ENCODE measurements around the gene ARHGDIB. TPM values are rescaled to one million over a fixed set of nuclear protein-coding genes. Genes with fewer than 3 reads are reported as not detected.
A peak's percentile ranks its signal among the peaks of the same experiment; 100 is the strongest.

The ARHGDIB gene
- total and polyA plus RNA-seq, 2 experiments from 2014 or later: 0.89 TPM; not detected in 1

DNA sequence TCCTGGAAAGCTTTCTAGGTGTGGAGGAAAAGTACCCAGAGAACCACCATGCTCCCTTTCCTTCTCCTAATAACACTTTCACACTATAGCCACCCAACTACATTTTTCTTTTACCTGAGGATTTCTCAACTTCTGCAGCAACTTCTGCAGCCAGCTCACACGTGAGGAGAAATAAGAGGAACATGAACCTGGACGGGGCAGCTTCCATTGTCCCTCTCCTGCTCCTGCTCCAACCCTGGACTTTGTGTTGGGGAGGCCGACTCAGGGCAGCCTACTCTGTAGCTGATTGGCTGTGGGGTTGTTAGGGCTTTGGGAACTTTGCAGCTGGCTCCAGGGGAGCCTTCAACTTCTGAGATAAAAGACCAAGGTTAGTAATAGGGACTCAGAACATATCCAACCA, 23.1 kb downstream of the ARHGDIB start, which contains the start of gene ERP27 (continued):
- TF ChIP-seq, protein P1, sequence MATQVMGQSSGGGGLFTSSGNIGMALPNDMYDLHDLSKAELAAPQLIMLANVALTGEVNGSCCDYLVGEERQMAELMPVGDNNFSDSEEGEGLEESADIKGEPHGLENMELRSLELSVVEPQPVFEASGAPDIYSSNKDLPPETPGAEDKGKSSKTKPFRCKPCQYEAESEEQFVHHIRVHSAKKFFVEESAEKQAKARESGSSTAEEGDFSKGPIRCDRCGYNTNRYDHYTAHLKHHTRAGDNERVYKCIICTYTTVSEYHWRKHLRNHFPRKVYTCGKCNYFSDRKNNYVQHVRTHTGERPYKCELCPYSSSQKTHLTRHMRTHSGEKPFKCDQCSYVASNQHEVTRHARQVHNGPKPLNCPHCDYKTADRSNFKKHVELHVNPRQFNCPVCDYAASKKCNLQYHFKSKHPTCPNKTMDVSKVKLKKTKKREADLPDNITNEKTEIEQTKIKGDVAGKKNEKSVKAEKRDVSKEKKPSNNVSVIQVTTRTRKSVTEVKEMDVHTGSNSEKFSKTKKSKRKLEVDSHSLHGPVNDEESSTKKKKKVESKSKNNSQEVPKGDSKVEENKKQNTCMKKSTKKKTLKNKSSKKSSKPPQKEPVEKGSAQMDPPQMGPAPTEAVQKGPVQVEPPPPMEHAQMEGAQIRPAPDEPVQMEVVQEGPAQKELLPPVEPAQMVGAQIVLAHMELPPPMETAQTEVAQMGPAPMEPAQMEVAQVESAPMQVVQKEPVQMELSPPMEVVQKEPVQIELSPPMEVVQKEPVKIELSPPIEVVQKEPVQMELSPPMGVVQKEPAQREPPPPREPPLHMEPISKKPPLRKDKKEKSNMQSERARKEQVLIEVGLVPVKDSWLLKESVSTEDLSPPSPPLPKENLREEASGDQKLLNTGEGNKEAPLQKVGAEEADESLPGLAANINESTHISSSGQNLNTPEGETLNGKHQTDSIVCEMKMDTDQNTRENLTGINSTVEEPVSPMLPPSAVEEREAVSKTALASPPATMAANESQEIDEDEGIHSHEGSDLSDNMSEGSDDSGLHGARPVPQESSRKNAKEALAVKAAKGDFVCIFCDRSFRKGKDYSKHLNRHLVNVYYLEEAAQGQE (IDR thresholded peaks at IDR 0.05; ENCODE audit: unreplicated experiment): no peak

DNA sequence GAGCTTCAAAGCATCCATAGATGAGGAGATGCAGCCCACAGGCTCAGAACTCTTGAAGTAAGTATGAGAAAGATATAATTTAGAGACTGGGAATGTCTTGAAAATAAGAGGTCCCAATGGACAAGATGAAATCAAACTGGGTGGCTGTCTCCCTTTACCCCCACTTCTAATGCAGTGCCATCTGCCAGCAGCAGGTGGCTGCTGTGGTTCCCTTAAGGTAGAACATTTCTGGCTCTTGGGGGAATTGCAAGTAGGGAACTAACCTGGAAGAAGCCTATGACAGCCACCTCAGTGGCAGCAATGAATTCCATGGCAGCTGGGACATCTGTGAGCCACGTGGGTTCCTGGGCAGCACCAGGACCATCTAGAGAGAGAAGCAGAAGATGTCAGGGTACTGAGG, 23.7 kb downstream of the ARHGDIB start:
- Mint-ChIP-seq H3K4me3 (no peak overlapping the region), H3K9me3 (no peaks in the 10 kb centered on the region), H3K27ac (no peak overlapping the region), H3K4me1 (no peaks in the 10 kb centered on the region), H3K27me3 (ENCODE audit: insufficient read depth, low read depth, poor library complexity) (peaks cover 3% of the 10 kb centered on the region), H3K36me3 (ENCODE audit: low read depth) (no peaks in the 10 kb centered on the region)
- Histone ChIP-seq H3K9me2 (ENCODE audit: insufficient read depth) (peaks cover 3% of the 10 kb centered on the region; the same call in 1 of the 2 replicates), H3K79me2 (replicated peaks; ENCODE audit: insufficient read depth) (no peaks in the 10 kb centered on the region), H3F3A (replicated peaks; ENCODE audit: low read depth) (no peaks in the 10 kb centered on the region), H3K27ac (ENCODE audit: low read depth) (no peak overlapping the region), H3K27me3 (ENCODE audit: insufficient read depth) (no peaks in the 10 kb centered on the region), H3K4me3 (no peak overlapping the region), H3K4me1 (ENCODE audit: insufficient read depth) (no peaks in the 10 kb centered on the region), H3K36me3 (ENCODE audit: insufficient read depth) (no peaks in the 10 kb centered on the region), H4K20me1 (replicated peaks; ENCODE audit: insufficient read depth) (no peaks in the 10 kb centered on the region), H2AFZ (no peak overlapping the region), H3K4me2 (no peak overlapping the region)
- DNase-seq (ENCODE audit: low spot score) (peak; percentile 45), ATAC-seq (peak; percentile 67)
- TF ChIP-seq, protein P2, sequence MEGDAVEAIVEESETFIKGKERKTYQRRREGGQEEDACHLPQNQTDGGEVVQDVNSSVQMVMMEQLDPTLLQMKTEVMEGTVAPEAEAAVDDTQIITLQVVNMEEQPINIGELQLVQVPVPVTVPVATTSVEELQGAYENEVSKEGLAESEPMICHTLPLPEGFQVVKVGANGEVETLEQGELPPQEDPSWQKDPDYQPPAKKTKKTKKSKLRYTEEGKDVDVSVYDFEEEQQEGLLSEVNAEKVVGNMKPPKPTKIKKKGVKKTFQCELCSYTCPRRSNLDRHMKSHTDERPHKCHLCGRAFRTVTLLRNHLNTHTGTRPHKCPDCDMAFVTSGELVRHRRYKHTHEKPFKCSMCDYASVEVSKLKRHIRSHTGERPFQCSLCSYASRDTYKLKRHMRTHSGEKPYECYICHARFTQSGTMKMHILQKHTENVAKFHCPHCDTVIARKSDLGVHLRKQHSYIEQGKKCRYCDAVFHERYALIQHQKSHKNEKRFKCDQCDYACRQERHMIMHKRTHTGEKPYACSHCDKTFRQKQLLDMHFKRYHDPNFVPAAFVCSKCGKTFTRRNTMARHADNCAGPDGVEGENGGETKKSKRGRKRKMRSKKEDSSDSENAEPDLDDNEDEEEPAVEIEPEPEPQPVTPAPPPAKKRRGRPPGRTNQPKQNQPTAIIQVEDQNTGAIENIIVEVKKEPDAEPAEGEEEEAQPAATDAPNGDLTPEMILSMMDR (conservative IDR thresholded peaks at IDR 0.05; ENCODE audit: low read depth in 2 of 2): peak; percentile 49 to 52
- TF ChIP-seq, protein P3, sequence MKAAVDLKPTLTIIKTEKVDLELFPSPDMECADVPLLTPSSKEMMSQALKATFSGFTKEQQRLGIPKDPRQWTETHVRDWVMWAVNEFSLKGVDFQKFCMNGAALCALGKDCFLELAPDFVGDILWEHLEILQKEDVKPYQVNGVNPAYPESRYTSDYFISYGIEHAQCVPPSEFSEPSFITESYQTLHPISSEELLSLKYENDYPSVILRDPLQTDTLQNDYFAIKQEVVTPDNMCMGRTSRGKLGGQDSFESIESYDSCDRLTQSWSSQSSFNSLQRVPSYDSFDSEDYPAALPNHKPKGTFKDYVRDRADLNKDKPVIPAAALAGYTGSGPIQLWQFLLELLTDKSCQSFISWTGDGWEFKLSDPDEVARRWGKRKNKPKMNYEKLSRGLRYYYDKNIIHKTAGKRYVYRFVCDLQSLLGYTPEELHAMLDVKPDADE (IDR thresholded peaks at IDR 0.05): no peak

DNA sequence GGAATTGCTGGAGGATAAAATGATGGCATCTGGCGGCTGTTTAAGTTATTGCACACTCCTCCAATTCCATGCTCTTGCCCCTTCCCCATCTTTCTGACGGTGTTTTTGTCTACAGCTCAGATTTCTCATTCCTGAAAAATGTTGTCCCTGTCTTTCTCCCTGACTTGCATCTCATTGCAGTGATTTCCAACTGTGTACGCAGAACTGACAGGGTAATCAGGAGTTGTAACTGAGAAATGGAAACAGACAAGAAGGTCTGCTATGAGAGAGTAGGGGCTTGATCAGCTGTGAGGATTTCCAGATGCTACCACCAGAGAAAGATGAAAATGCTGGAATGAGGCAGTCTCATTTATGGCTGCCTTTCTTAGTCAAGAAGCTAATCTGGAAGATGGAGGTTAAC, 24.4 kb downstream of the ARHGDIB start:
- Histone ChIP-seq H3K27ac (ENCODE audit: low read depth) (no peak overlapping the region), H3K9me2 (ENCODE audit: insufficient read depth) (peaks cover 2% of the 10 kb centered on the region; the same call in 1 of the 2 replicates), H3K79me2 (replicated peaks; ENCODE audit: insufficient read depth) (no peaks in the 10 kb centered on the region), H3K4me2 (no peak overlapping the region), H3F3A (replicated peaks; ENCODE audit: low read depth) (no peaks in the 10 kb centered on the region), H3K4me3 (no peak overlapping the region), H3K4me1 (ENCODE audit: insufficient read depth) (no peaks in the 10 kb centered on the region), H4K20me1 (replicated peaks; ENCODE audit: insufficient read depth) (no peaks in the 10 kb centered on the region), H3K36me3 (ENCODE audit: insufficient read depth) (no peaks in the 10 kb centered on the region), H2AFZ (peak overlapping the region; percentile 2; the same call in 1 of the 2 replicates), H3K27me3 (ENCODE audit: insufficient read depth) (no peaks in the 10 kb centered on the region)
- Mint-ChIP-seq H3K27ac (no peak overlapping the region), H3K4me3 (no peak overlapping the region), H3K4me1 (no peaks in the 10 kb centered on the region), H3K27me3 (ENCODE audit: insufficient read depth, low read depth, poor library complexity) (peaks cover 3% of the 10 kb centered on the region), H3K9me3 (no peaks in the 10 kb centered on the region), H3K36me3 (ENCODE audit: low read depth) (no peaks in the 10 kb centered on the region)
- ATAC-seq: no peak
- no peak for TF ChIP-seq CREB1 (CRISPR knock-in tag; IDR thresholded peaks at IDR 0.05; ENCODE audit: low read depth)
- TF ChIP-seq, protein P2 (conservative IDR thresholded peaks at IDR 0.05; ENCODE audit: low read depth in 2 of 2): peak in 1 of 2 experiments; percentile 16; a peak in 1 of 4 replicates
- TF ChIP-seq ZNF331 (CRISPR knock-in tag; IDR thresholded peaks at IDR 0.05; ENCODE audit: low read depth): no peak
- TF ChIP-seq, protein P3 (IDR thresholded peaks at IDR 0.05): no peak
- DNase-seq (ENCODE audit: low spot score): no peak
